HEK293 (cell line): ENCODE results near the gene FAM210A.

Experiments used
- CTCF ChIA-PET: fragments of 350-600 bp; formaldehyde crosslinking; extraction: SDS; loops from one replicate; lab custom pipeline; 2021; ENCODE audit warnings: antibody characterized with exemption; lab: Yijun Ruan, JAX
- POLR2A ChIA-PET: fragments of 300-600 bp; formaldehyde crosslinking; extraction: SDS; loops from one replicate; lab custom pipeline; 2020; ENCODE audit warnings: antibody characterized with exemption, inconsistent platforms; lab: Yijun Ruan, JAX
- H3K27ac ChIP-seq: fragments of 200-500 bp; sonication (Bioruptor generic); 2 replicates; pipeline ENCODE4 v1.5.1; 2014; ENCODE audit warnings: low read depth, low read length, control low read depth, inconsistent platforms; ENCODE audit errors: extremely low read depth
- H3K36me3 ChIP-seq, 2 experiments: fragments of 200-500 bp in 1 of 2; sonication (Bioruptor generic) in 1 of 2; 1 replicate in 1 of 2; 2 replicates in 1 of 2; pipeline ENCODE4 v1.5.1; 2014 to 2017; ENCODE audit warnings: inconsistent platforms in 2 of 2, low read length in 2 of 2; ENCODE audit not compliant: control insufficient read depth in 2 of 2, insufficient read depth in 1 of 2
- H3K4me1 ChIP-seq: fragments of 200-500 bp; sonication (Bioruptor generic); 2 replicates; pipeline ENCODE4 v1.5.1; 2014; ENCODE audit warnings: mild to moderate bottlenecking, low read length, inconsistent platforms; ENCODE audit not compliant: control insufficient read depth, insufficient read depth
- H3K4me3 ChIP-seq: 2 replicates; pipeline ENCODE4 v1.5.1; 2011; ENCODE audit warnings: low read depth, mild to moderate bottlenecking, control low read depth, low read length, moderate library complexity
- H3K9me3 ChIP-seq: fragments of 200-500 bp; sonication (Bioruptor generic); 2 replicates; pipeline ENCODE4 v1.5.1; 2014; ENCODE audit warnings: low read depth, low read length, inconsistent platforms; ENCODE audit not compliant: control insufficient read depth, insufficient read depth
- KLF16 ChIP-seq: fragments of 450-650 bp; formaldehyde crosslinking; IDR thresholded peaks from 2 replicates; pipeline ENCODE4 v1.5.1; 2017; ENCODE audit warnings: missing biosample characterization, missing genetic modification characterization
- OSR2 ChIP-seq: fragments of 450-650 bp; formaldehyde crosslinking; IDR thresholded peaks from 2 replicates; pipeline ENCODE4 v1.5.1; 2016; ENCODE audit warnings: missing biosample characterization, missing genetic modification characterization
- REPIN1 ChIP-seq: fragments of 450-650 bp; formaldehyde crosslinking; IDR thresholded peaks from 2 replicates; pipeline ENCODE4 v1.5.1; 2017; ENCODE audit warnings: missing biosample characterization, missing genetic modification characterization, low read depth
- TRIM28 ChIP-seq: IDR thresholded peaks from 2 replicates; pipeline ENCODE4 v1.6.1; 2011; ENCODE audit warnings: low read length, control low read depth, borderline replicate concordance
- ZNF133 ChIP-seq: fragments of 450-650 bp; formaldehyde crosslinking; IDR thresholded peaks from 2 replicates; pipeline ENCODE4 v1.5.1; 2016; ENCODE audit warnings: missing biosample characterization, missing genetic modification characterization
- ZNF239 ChIP-seq: fragments of 450-650 bp; formaldehyde crosslinking; IDR thresholded peaks from 2 replicates; pipeline ENCODE4 v1.5.1; 2016; ENCODE audit warnings: missing biosample characterization, missing genetic modification characterization
- ZNF335 ChIP-seq: fragments of 450-650 bp; formaldehyde crosslinking; conservative IDR thresholded peaks from 2 replicates; pipeline ENCODE4 v1.5.1; 2016; ENCODE audit warnings: missing biosample characterization, missing genetic modification characterization
- ZNF394 ChIP-seq: fragments of 450-650 bp; formaldehyde crosslinking; IDR thresholded peaks from 2 replicates; pipeline ENCODE4 v1.5.1; 2016; ENCODE audit warnings: missing biosample characterization, missing genetic modification characterization, mild to moderate bottlenecking, moderate library complexity, borderline replicate concordance
- ZNF548 ChIP-seq: fragments of 450-650 bp; formaldehyde crosslinking; IDR thresholded peaks from 2 replicates; pipeline ENCODE4 v1.5.1; 2016; ENCODE audit warnings: missing biosample characterization, missing genetic modification characterization
- ZNF555 ChIP-seq: fragments of 450-650 bp; formaldehyde crosslinking; conservative IDR thresholded peaks from 2 replicates; pipeline ENCODE4 v1.5.1; 2017; ENCODE audit warnings: missing biosample characterization, mild to moderate bottlenecking, missing genetic modification characterization, inconsistent platforms
- ZNF660 ChIP-seq: fragments of 450-650 bp; IDR thresholded peaks from 2 replicates; pipeline ENCODE4 v1.5.1; 2018; ENCODE audit warnings: missing biosample characterization, mild to moderate bottlenecking, missing genetic modification characterization
- ZNF785 ChIP-seq: fragments of 450-650 bp; formaldehyde crosslinking; IDR thresholded peaks from 2 replicates; pipeline ENCODE4 v1.5.1; 2016; ENCODE audit warnings: missing biosample characterization, missing genetic modification characterization
- ZXDB ChIP-seq: fragments of 450-650 bp; formaldehyde crosslinking; IDR thresholded peaks from 2 replicates; pipeline ENCODE4 v1.5.1; 2016; ENCODE audit warnings: missing biosample characterization, missing genetic modification characterization
- TF ChIP-seq, protein P1 (sequence below): fragments of 450-650 bp; formaldehyde crosslinking; IDR thresholded peaks from 2 replicates; pipeline ENCODE4 v1.5.1; 2016; ENCODE audit warnings: missing biosample characterization, missing genetic modification characterization
- TF ChIP-seq, protein P2 (sequence below): fragments of 450-650 bp; formaldehyde crosslinking; IDR thresholded peaks from 2 replicates; pipeline ENCODE4 v1.5.1; 2016; ENCODE audit warnings: missing biosample characterization, missing genetic modification characterization, low read depth
- TF ChIP-seq, protein P3 (sequence below): fragments of 450-650 bp; formaldehyde crosslinking; IDR thresholded peaks from 2 replicates; pipeline ENCODE4 v1.5.1; 2016; ENCODE audit warnings: missing biosample characterization, missing genetic modification characterization
- TF ChIP-seq, protein P4 (sequence below): fragments of 450-650 bp; formaldehyde crosslinking; IDR thresholded peaks from 2 replicates; pipeline ENCODE4 v1.5.1; 2016; ENCODE audit warnings: missing biosample characterization, missing genetic modification characterization, borderline replicate concordance

Gene FAM210A

DNA sequence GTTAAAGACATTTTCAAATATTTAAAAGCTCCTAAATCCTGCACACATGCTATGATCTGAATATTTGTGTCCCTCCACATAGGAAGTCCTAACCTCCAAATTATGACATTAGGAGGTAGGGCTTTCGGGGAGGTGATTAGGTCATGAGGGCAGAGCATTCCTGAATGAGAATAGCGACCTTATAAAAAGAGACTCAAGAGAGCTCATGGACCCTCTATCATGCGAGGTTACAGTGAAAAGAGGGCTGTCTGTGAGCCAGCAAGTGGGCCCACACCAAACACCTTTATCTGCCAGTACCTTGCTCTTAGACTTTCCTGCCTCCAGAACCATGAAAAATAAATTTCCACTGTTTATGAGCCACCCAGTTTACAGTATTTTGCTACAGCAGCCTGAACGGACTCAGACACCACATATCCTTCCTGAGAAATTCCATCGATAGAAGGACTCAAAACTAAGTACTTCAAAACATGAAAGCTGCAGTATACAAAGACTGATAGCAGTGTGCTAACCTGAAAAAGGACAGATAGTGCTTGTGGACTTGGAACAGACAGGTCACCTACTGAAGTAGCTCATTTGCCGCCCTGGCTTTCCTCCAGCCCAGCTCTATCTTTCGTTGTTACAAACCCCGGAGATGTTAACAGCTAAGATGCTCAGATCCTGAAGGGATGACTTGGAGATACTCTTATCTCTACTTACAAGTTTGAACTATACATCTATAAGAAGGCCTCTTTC lies 13.8 kb downstream of the FAM210A start:
- TF ChIP-seq ZNF133 (tag by site-specific recombination) (no peak), TRIM28 (no peak), ZNF239 (tag by site-specific recombination) (no peak), ZXDB (tag by site-specific recombination) (no peak), ZNF660 (tag by site-specific recombination) (no peak)
- TF ChIP-seq, protein P1, sequence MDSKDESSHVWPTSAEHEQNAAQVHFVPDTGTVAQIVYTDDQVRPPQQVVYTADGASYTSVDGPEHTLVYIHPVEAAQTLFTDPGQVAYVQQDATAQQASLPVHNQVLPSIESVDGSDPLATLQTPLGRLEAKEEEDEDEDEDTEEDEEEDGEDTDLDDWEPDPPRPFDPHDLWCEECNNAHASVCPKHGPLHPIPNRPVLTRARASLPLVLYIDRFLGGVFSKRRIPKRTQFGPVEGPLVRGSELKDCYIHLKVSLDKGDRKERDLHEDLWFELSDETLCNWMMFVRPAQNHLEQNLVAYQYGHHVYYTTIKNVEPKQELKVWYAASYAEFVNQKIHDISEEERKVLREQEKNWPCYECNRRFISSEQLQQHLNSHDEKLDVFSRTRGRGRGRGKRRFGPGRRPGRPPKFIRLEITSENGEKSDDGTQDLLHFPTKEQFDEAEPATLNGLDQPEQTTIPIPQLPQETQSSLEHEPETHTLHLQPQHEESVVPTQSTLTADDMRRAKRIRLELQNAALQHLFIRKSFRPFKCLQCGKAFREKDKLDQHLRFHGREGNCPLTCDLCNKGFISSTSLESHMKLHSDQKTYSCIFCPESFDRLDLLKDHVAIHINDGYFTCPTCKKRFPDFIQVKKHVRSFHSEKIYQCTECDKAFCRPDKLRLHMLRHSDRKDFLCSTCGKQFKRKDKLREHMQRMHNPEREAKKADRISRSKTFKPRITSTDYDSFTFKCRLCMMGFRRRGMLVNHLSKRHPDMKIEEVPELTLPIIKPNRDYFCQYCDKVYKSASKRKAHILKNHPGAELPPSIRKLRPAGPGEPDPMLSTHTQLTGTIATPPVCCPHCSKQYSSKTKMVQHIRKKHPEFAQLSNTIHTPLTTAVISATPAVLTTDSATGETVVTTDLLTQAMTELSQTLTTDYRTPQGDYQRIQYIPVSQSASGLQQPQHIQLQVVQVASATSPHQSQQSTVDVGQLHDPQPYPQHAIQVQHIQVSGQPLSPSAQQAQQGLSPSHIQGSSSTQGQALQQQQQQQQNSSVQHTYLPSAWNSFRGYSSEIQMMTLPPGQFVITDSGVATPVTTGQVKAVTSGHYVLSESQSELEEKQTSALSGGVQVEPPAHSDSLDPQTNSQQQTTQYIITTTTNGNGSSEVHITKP (tag by site-specific recombination), result no peak
- TF ChIP-seq, protein P2, sequence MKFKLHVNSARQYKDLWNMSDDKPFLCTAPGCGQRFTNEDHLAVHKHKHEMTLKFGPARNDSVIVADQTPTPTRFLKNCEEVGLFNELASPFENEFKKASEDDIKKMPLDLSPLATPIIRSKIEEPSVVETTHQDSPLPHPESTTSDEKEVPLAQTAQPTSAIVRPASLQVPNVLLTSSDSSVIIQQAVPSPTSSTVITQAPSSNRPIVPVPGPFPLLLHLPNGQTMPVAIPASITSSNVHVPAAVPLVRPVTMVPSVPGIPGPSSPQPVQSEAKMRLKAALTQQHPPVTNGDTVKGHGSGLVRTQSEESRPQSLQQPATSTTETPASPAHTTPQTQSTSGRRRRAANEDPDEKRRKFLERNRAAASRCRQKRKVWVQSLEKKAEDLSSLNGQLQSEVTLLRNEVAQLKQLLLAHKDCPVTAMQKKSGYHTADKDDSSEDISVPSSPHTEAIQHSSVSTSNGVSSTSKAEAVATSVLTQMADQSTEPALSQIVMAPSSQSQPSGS (tag by site-specific recombination), result no peak
- TF ChIP-seq, protein P3, sequence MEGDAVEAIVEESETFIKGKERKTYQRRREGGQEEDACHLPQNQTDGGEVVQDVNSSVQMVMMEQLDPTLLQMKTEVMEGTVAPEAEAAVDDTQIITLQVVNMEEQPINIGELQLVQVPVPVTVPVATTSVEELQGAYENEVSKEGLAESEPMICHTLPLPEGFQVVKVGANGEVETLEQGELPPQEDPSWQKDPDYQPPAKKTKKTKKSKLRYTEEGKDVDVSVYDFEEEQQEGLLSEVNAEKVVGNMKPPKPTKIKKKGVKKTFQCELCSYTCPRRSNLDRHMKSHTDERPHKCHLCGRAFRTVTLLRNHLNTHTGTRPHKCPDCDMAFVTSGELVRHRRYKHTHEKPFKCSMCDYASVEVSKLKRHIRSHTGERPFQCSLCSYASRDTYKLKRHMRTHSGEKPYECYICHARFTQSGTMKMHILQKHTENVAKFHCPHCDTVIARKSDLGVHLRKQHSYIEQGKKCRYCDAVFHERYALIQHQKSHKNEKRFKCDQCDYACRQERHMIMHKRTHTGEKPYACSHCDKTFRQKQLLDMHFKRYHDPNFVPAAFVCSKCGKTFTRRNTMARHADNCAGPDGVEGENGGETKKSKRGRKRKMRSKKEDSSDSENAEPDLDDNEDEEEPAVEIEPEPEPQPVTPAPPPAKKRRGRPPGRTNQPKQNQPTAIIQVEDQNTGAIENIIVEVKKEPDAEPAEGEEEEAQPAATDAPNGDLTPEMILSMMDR (tag by site-specific recombination), result no peak
- H3K36me3 ChIP-seq, result no peaks in the 10 kb centered on the region

DNA sequence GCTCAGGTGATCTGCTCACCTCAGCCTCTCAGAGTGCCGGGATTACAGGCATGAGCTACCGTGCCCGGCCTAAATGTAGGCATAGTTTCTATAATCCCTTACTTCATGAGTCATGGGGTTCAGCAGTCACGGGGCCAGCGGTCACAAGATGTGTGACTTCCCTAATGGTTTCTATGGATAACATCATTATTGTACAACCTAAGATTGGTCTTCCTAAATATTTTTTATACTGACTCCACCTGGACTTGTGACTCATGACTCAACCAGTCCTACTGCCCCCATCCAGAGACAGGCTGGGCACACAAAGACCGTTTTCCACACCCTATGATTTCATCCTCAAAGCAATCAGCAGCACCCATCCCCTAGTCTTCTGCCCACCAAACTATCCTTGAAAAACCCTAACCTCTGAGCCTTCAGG lies 15.9 kb downstream of the FAM210A start:
- Histone ChIP-seq H3K4me1 (no peaks in the 10 kb centered on the region), H3K27ac (no peak overlapping the region), H3K36me3 (no peaks in the 10 kb centered on the region), H3K4me3 (no peak overlapping the region), H3K9me3 (peaks cover 2% of the 10 kb centered on the region; the same call in 1 of the 2 replicates)
- CTCF ChIA-PET, result no interaction called here
- POLR2A ChIA-PET, result no interaction called here
- no peak for TF ChIP-seq REPIN1
- no peak for TF ChIP-seq ZNF555
- no peak for TF ChIP-seq ZNF548 (tag by site-specific recombination)
- TF ChIP-seq ZNF394, result no peak
- TF ChIP-seq, protein P3 (tag by site-specific recombination), result no peak
- TF ChIP-seq ZNF335 (tag by site-specific recombination), result no peak
- no peak for TF ChIP-seq OSR2 (tag by site-specific recombination)
- TF ChIP-seq KLF16 (tag by site-specific recombination), result no peak
- TF ChIP-seq, protein P4, sequence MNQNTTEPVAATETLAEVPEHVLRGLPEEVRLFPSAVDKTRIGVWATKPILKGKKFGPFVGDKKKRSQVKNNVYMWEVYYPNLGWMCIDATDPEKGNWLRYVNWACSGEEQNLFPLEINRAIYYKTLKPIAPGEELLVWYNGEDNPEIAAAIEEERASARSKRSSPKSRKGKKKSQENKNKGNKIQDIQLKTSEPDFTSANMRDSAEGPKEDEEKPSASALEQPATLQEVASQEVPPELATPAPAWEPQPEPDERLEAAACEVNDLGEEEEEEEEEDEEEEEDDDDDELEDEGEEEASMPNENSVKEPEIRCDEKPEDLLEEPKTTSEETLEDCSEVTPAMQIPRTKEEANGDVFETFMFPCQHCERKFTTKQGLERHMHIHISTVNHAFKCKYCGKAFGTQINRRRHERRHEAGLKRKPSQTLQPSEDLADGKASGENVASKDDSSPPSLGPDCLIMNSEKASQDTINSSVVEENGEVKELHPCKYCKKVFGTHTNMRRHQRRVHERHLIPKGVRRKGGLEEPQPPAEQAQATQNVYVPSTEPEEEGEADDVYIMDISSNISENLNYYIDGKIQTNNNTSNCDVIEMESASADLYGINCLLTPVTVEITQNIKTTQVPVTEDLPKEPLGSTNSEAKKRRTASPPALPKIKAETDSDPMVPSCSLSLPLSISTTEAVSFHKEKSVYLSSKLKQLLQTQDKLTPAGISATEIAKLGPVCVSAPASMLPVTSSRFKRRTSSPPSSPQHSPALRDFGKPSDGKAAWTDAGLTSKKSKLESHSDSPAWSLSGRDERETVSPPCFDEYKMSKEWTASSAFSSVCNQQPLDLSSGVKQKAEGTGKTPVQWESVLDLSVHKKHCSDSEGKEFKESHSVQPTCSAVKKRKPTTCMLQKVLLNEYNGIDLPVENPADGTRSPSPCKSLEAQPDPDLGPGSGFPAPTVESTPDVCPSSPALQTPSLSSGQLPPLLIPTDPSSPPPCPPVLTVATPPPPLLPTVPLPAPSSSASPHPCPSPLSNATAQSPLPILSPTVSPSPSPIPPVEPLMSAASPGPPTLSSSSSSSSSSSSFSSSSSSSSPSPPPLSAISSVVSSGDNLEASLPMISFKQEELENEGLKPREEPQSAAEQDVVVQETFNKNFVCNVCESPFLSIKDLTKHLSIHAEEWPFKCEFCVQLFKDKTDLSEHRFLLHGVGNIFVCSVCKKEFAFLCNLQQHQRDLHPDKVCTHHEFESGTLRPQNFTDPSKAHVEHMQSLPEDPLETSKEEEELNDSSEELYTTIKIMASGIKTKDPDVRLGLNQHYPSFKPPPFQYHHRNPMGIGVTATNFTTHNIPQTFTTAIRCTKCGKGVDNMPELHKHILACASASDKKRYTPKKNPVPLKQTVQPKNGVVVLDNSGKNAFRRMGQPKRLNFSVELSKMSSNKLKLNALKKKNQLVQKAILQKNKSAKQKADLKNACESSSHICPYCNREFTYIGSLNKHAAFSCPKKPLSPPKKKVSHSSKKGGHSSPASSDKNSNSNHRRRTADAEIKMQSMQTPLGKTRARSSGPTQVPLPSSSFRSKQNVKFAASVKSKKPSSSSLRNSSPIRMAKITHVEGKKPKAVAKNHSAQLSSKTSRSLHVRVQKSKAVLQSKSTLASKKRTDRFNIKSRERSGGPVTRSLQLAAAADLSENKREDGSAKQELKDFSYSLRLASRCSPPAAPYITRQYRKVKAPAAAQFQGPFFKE (tag by site-specific recombination), result no peak
- TF ChIP-seq ZNF785 (tag by site-specific recombination), result no peak

More for the DNA sequence above, 13.8 kb downstream of the FAM210A start:
- Histone ChIP-seq H3K4me3 (no peak overlapping the region), H3K4me1 (no peaks in the 10 kb centered on the region), H3K27ac (no peak overlapping the region), H3K9me3 (no peaks in the 10 kb centered on the region)
- ChIA-PET POLR2A (no interaction called here), CTCF (interaction anchor here (0.6 to 1.3 kb wide), 6 partner anchors 14 to 600 kb away, joined by 3 to 4 read pairs (median 4); no protein-coding TSS in a partner anchor)
